ENCODE data around the gene PIK3C3. TPM values are rescaled to one million over a fixed set of nuclear protein-coding genes. Genes with fewer than 3 reads are reported as not detected.

PIK3C3 gene
- total RNA-seq, 2 experiments from 2014 or later: 8.3 to 22.3 TPM

GRCh38 chr18:41936471-41937134 lies 18.4 kb upstream of the PIK3C3 start:
- no peaks in the 10 kb centered on the region for H3K79me2 ChIP-seq (ENCODE audit: insufficient read depth, low read depth, low read length)
- CTCF ChIA-PET (ENCODE audit: unreplicated experiment): no interaction called here
- BruUV-seq (replicated peaks): no TSS peak
- intact Hi-C loops (cut with micrococcal nuclease; ENCODE audit: unreplicated experiment): no loop called here
- no peak overlapping the region for H3K4me3 ChIP-seq (ENCODE audit: low read depth, low read length, poor library complexity, severe bottlenecking)
- no peak overlapping the region for H3K27ac ChIP-seq (ENCODE audit: low read depth, low read length, poor library complexity, severe bottlenecking)
- H3K36me3 ChIP-seq (ENCODE audit: insufficient read depth, low read length): no peaks in the 10 kb centered on the region
- TF ChIP-seq EZH2phosphoT487 (IDR thresholded peaks at IDR 0.05; ENCODE audit: borderline replicate concordance, low read depth, low read length): no peak
- TF ChIP-seq CTCF (conservative IDR thresholded peaks at IDR 0.05; ENCODE audit: low read length): no peak
- H3K4me2 ChIP-seq (ENCODE audit: low read length): no peak overlapping the region
- H2AFZ ChIP-seq (ENCODE audit: low read length): no peak overlapping the region
- H3K4me1 ChIP-seq (ENCODE audit: insufficient read depth, low read length, poor library complexity, severe bottlenecking): no peaks in the 10 kb centered on the region
- DNase-seq (ENCODE audit: low spot score): no peak
- POLR2A ChIA-PET: interaction anchor here (0.6 kb wide), 1 partner anchor 1903 kb away, joined by 7 read pairs; no protein-coding TSS in a partner anchor
- H3K9me2 ChIP-seq (ENCODE audit: insufficient read depth, low read length): no peaks in the 10 kb centered on the region
- no peaks in the 10 kb centered on the region for H3K9me3 ChIP-seq (ENCODE audit: low read length)
- H4K20me1 ChIP-seq (ENCODE audit: insufficient read depth, low read length): no peaks in the 10 kb centered on the region

DNA sequence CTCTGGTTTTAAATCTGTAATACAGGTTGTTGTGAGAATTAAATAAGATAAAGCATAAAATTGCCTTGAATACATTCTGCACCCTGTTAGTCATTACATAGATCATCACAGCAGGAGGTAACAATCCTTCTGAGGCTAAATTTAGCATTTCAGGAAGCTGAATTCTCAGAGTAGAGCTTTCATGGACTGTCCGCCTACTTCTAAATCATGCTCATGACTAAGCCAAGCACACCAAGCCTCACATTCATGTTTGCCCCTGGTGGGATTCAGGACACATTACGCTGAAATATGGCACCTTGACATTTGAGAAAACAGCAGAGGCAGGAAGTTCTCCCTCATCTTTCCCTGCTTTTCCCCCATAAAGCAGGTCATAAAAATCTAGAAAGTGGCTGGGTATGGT lies 16.6 kb upstream of the PIK3C3 start:
- intact Hi-C loops (cut with micrococcal nuclease; ENCODE audit: unreplicated experiment): no loop called here
- no peaks in the 10 kb centered on the region for H3K36me3 ChIP-seq (ENCODE audit: insufficient read depth, low read length)
- H3K79me2 ChIP-seq (ENCODE audit: insufficient read depth, low read depth, low read length): no peaks in the 10 kb centered on the region
- no peaks in the 10 kb centered on the region for H3K9me3 ChIP-seq (ENCODE audit: low read length)
- H2AFZ ChIP-seq (ENCODE audit: low read length): no peak overlapping the region
- ChIA-PET CTCF (ENCODE audit: unreplicated experiment) (no interaction called here), POLR2A (no interaction called here)
- no peak overlapping the region for H3K27ac ChIP-seq (ENCODE audit: low read depth, low read length, poor library complexity, severe bottlenecking)
- H3K9me2 ChIP-seq (ENCODE audit: insufficient read depth, low read length): no peaks in the 10 kb centered on the region
- no peaks in the 10 kb centered on the region for H4K20me1 ChIP-seq (ENCODE audit: insufficient read depth, low read length)
- no peak overlapping the region for H3K4me3 ChIP-seq (ENCODE audit: low read depth, low read length, poor library complexity, severe bottlenecking)
- H3K4me2 ChIP-seq (ENCODE audit: low read length): no peak overlapping the region
- no peaks in the 10 kb centered on the region for H3K4me1 ChIP-seq (ENCODE audit: insufficient read depth, low read length, poor library complexity, severe bottlenecking)
- TF ChIP-seq EZH2phosphoT487 (IDR thresholded peaks at IDR 0.05; ENCODE audit: borderline replicate concordance, low read depth, low read length): no peak
- no peak for TF ChIP-seq CTCF (conservative IDR thresholded peaks at IDR 0.05; ENCODE audit: low read length)
- BruUV-seq (replicated peaks): no TSS peak
- DNase-seq (ENCODE audit: low spot score): no peak

- no peak overlapping the region for H2AFZ ChIP-seq (ENCODE audit: low read length)
- no peak overlapping the region for H3K4me2 ChIP-seq (ENCODE audit: low read length)
- no peaks in the 10 kb centered on the region for H3K9me2 ChIP-seq (ENCODE audit: insufficient read depth, low read length)
- ChIA-PET CTCF (ENCODE audit: unreplicated experiment) (no interaction called here), POLR2A (no interaction called here)
- TF ChIP-seq CTCF (conservative IDR thresholded peaks at IDR 0.05; ENCODE audit: low read length) (no peak), EZH2phosphoT487 (IDR thresholded peaks at IDR 0.05; ENCODE audit: borderline replicate concordance, low read depth, low read length) (no peak)
- no TSS peak for BruUV-seq (replicated peaks)
- no peaks in the 10 kb centered on the region for H3K79me2 ChIP-seq (ENCODE audit: insufficient read depth, low read depth, low read length)
- no peaks in the 10 kb centered on the region for H4K20me1 ChIP-seq (ENCODE audit: insufficient read depth, low read length)
- no peaks in the 10 kb centered on the region for H3K36me3 ChIP-seq (ENCODE audit: insufficient read depth, low read length)
- H3K4me1 ChIP-seq (ENCODE audit: insufficient read depth, low read length, poor library complexity, severe bottlenecking): no peaks in the 10 kb centered on the region
- H3K9me3 ChIP-seq (ENCODE audit: low read length): no peaks in the 10 kb centered on the region
- no peak for DNase-seq (ENCODE audit: low spot score)
- no peak overlapping the region for H3K4me3 ChIP-seq (ENCODE audit: low read depth, low read length, poor library complexity, severe bottlenecking)
- no peak overlapping the region for H3K27ac ChIP-seq (ENCODE audit: low read depth, low read length, poor library complexity, severe bottlenecking)
- intact Hi-C loops (cut with micrococcal nuclease; ENCODE audit: unreplicated experiment): no loop called here
Observed at GRCh38 chr18:41939326-41939725, 15.7 kb upstream of the PIK3C3 start.

Data from OCI-LY7 (cell line).